HUES48 (cell line): ENCODE results near the gene ADAMTSL5.

Experiments
- H3K27ac ChIP-seq: one replicate; pipeline ENCODE4 v1.7.0; 2013; ENCODE audit warnings: low read depth, low read length, inconsistent platforms
- H3K27me3 ChIP-seq: 2 replicates; pipeline ENCODE4 v1.6.1; 2013; ENCODE audit warnings: mild to moderate bottlenecking, low read length; ENCODE audit not compliant: control insufficient read depth, insufficient read depth
- H3K36me3 ChIP-seq: 2 replicates; pipeline ENCODE4 v1.6.1; 2013; ENCODE audit warnings: low read length; ENCODE audit not compliant: control insufficient read depth, insufficient read depth
- H3K4me1 ChIP-seq: 2 replicates; pipeline ENCODE4 v1.6.1; 2013; ENCODE audit warnings: mild to moderate bottlenecking, low read length; ENCODE audit not compliant: control insufficient read depth, insufficient read depth
- H3K4me3 ChIP-seq: 2 replicates; pipeline ENCODE4 v1.5.1; 2013; ENCODE audit warnings: mild to moderate bottlenecking, low read depth, low read length
- H3K9ac ChIP-seq: 2 replicates; pipeline ENCODE4 v1.6.1; 2013; ENCODE audit warnings: mild to moderate bottlenecking, low read depth, low read length, moderate library complexity
- H3K9me3 ChIP-seq: 2 replicates; pipeline ENCODE4 v1.6.1; 2013; ENCODE audit warnings: low read length; ENCODE audit not compliant: control insufficient read depth, insufficient read depth

Gene ADAMTSL5, protein sequence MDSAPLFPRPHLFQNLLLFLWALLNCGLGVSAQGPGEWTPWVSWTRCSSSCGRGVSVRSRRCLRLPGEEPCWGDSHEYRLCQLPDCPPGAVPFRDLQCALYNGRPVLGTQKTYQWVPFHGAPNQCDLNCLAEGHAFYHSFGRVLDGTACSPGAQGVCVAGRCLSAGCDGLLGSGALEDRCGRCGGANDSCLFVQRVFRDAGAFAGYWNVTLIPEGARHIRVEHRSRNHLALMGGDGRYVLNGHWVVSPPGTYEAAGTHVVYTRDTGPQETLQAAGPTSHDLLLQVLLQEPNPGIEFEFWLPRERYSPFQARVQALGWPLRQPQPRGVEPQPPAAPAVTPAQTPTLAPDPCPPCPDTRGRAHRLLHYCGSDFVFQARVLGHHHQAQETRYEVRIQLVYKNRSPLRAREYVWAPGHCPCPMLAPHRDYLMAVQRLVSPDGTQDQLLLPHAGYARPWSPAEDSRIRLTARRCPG

GRCh38 chr19:1512671-1513498 lies at the start of gene ADAMTSL5:
TSS of gene ADAMTSL5 (minus strand) at chr19:1513019. CDS start at chr19:1510943, 2,076 bp downstream.
- H3K27ac ChIP-seq, result no peak within 1 kb of the TSS
- no peak within 1 kb of the TSS for H3K9ac ChIP-seq
- H3K27me3 ChIP-seq, result peaks cover 15% of the 10 kb centered on the region
- H3K36me3 ChIP-seq, result no peaks in the 10 kb centered on the region
- H3K4me3 ChIP-seq, result peak within 1 kb of the TSS; percentile 48
- H3K4me1 ChIP-seq, result no peaks in the 10 kb centered on the region
- no peaks in the 10 kb centered on the region for H3K9me3 ChIP-seq

- no peaks in the 10 kb centered on the region for H3K9me3 ChIP-seq
- no peak overlapping the region for H3K4me3 ChIP-seq
- H3K9ac ChIP-seq, result no peak overlapping the region
- H3K27ac ChIP-seq, result no peak overlapping the region
- H3K36me3 ChIP-seq, result peaks cover 32% of the 10 kb centered on the region
- no peaks in the 10 kb centered on the region; the same call in 1 of the 2 replicates for H3K4me1 ChIP-seq
- no peaks in the 10 kb centered on the region for H3K27me3 ChIP-seq
These were observed 48.5 kb upstream of the ADAMTSL5 start for GRCh38 chr19:1561236-1561842.

DNA sequence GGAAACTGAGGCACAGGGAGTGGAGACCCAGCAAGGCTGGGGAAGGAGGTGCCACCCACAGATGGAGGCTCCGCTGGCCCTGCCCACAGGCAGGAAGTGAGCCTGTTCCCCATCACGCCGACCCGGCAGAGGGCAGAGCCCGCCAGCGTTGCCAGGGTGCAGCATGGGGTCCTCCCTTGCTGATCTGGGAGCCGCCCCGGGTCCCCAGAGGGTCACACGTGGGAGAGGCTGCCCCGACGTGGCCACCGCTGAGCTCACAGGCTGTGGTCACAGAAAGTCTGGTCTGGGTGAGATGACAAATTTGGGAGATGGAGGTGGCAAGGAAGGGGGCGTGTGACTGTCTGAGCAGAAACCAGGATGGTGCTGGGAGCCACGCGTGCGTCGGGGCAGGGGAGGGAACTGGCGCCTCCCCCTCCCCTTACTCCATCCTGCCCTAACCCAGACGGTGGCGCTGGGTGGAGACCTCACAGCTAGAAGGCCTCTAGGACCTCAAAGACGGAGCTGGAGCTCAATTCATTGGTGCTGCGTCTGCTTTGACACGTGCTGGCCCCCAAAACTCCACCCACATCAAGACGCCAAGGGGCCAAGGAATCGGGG lies 47.6 kb upstream of the ADAMTSL5 start:
- Histone ChIP-seq H3K9me3 (no peaks in the 10 kb centered on the region), H3K36me3 (peaks cover 33% of the 10 kb centered on the region), H3K9ac (no peak overlapping the region), H3K27me3 (no peaks in the 10 kb centered on the region), H3K4me1 (no peaks in the 10 kb centered on the region), H3K4me3 (no peak overlapping the region), H3K27ac (no peak overlapping the region)

GRCh38 chr19:1558552-1558951 lies 45.7 kb upstream of the ADAMTSL5 start:
- Histone ChIP-seq H3K27me3 (no peaks in the 10 kb centered on the region), H3K4me1 (no peaks in the 10 kb centered on the region), H3K36me3 (peaks cover 30% of the 10 kb centered on the region), H3K9ac (no peak overlapping the region), H3K27ac (no peak overlapping the region), H3K9me3 (no peaks in the 10 kb centered on the region), H3K4me3 (no peak overlapping the region)

DNA sequence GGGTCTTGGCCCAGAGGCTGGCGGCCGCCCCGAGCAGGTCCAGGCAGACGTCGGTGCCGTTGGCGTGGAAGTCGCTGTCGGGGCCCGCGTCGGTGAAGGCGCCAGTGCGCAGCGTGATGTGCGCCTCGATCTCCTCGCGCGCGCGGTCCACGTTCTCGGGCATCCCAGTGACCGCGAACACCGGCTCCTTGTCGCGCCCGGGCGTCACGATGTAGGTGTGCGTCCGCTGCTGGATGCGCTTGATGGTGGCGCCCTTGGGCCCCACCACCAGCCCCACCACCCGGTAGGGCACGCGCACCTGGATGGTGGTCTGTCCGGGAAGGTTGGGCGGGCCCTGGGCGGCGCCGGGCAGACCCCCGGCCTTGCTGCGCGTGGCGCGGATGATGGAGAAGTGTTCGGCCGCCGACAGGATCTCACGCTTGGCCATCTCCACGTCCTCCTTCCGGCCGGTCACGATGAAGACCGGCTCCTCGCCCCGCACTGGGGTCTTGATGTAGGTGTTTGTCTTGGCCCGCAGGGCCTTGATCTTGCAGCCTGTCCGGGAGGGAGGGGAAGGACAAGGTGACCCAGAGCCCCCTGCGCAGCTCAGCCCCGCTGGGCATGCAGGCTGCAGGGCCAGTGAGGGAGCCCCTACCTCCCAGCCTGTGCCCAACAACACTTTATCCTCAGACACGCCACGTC lies 43.7 kb upstream of the ADAMTSL5 start:
- Histone ChIP-seq H3K4me3 (no peak overlapping the region), H3K4me1 (no peaks in the 10 kb centered on the region), H3K27ac (no peak overlapping the region), H3K36me3 (peaks cover 21% of the 10 kb centered on the region), H3K27me3 (no peaks in the 10 kb centered on the region), H3K9me3 (no peaks in the 10 kb centered on the region), H3K9ac (no peak overlapping the region)

DNA sequence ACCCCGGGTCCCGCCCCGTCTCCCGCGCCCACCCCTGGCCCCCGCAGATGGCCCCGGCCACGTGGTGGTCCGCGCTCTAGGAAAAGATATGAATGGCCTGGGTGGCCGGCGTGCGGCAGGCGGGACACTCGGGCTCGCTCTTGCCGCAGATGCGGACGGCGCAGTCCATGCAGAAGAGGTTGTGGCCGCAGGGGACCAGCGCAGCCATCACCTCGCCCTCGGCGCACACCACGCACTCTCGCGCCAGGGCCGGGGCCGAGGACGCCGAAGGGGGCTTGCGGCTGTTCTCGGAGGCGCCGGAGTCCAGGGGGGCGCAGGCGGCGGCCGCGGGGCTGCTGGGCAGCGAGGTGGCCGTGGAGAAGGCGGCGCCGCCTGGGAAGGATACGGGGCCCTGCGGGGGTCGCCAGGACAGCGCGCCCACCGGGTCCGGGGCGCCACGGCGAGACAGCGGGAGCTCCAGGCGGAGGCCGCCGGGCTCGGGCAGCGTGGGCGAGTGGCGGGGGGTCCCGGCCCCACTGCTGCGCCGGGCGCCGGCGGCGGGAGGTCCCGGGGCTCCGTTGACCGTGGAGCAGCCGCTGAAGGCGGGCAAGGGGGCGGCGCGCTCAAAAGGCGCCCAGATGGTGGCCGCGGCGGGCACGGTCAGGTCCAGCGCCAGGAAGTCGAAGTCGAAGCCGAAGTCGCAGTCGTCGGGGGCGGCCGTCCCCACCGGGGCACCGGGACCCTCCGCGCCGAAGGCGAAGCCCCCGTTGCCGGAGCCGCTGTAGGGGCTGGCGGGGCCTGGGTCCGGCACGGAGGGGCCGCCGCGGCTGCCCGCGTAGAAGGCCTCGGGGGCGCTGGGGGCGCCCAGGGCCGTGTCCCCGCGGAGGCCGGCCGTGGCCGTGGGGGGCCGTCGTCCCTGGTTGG lies 42.9 kb upstream of the ADAMTSL5 start:
- Histone ChIP-seq H3K4me3 (no peak overlapping the region), H3K4me1 (no peaks in the 10 kb centered on the region), H3K9ac (no peak overlapping the region)

GRCh38 chr19:1554968-1555367 lies 42.1 kb upstream of the ADAMTSL5 start:
- no peak overlapping the region for H3K9ac ChIP-seq
- H3K4me1 ChIP-seq, result no peaks in the 10 kb centered on the region
- no peak overlapping the region for H3K4me3 ChIP-seq
- no peak overlapping the region for H3K27ac ChIP-seq
- no peaks in the 10 kb centered on the region for H3K27me3 ChIP-seq
- peaks cover 15% of the 10 kb centered on the region for H3K36me3 ChIP-seq
- H3K9me3 ChIP-seq, result no peaks in the 10 kb centered on the region

More for the DNA sequence above, 42.9 kb upstream of the ADAMTSL5 start:
- H3K27ac ChIP-seq, result no peak overlapping the region
- peaks cover 18% of the 10 kb centered on the region for H3K36me3 ChIP-seq
- no peaks in the 10 kb centered on the region for H3K9me3 ChIP-seq
- H3K27me3 ChIP-seq, result no peaks in the 10 kb centered on the region

DNA sequence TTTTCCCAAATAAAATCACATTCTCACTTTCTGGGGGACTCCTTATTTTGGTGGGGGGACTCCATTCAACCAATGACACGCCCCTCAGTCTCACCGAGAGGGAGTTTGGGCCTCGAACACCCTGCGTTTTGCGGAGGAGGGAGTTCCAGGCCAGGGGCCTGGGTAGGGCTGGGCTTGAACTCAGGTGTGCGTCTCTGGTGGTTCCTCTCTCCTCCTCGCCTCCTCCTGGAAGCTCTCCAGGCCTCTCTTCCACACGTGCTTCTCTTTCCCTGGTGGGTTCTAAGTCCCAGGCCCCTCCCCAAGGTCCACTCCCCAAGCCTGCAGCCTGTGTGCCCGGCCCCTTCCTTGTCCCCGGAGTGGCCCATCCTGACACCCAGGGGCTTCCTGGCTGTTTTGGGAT lies 40.6 kb upstream of the ADAMTSL5 start:
- Histone ChIP-seq H3K27ac (no peak overlapping the region), H3K9me3 (no peaks in the 10 kb centered on the region), H3K9ac (no peak overlapping the region), H3K36me3 (peaks cover 12% of the 10 kb centered on the region), H3K4me1 (no peaks in the 10 kb centered on the region), H3K27me3 (no peaks in the 10 kb centered on the region), H3K4me3 (no peak overlapping the region)

DNA sequence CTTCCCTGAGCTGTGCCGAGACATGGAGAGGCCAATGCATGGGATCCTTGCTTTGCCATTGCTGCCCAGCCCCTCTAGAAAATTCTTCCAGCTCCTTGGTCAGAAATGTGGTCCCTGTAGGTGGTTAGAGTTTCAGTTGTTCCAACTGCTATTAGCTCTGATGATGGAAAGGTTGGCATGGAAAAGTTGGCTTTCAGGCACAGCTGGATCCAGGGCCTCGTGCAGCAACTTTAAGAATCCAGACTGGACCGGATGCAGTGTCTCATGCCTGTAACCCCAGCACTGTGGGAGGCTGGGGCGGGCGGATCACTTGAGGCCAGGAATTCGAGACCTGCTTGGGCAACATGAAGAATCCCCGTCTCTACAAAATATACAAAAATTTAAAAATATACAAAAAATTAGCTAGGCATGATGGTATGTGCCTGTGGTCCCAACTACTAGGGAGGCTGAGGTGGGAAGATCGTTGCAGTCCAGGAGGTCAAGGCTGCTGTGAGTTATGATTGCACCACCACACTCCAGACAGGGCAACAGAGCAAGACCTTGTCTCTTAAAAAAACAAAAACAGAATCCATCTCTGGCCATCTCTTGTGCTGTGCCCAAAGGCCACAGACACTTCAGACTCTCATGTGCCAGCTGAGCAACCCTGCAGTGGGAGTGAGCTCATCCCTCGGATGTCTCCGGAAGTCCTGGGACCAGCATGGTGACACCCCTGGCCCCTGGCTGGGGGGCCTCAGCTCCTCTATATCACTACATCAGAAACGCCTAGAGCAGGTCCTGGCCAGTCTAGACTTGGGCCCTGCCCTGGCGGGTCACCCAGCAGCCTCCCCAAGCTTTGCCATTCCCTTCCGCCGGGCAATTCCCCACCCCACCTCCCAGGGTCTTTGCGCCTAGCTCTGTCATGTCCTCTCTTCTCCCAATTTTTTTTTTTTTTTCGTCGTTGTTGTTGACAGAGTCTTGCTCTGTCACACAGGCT lies 38.5 kb upstream of the ADAMTSL5 start:
- Histone ChIP-seq H3K9ac (no peak overlapping the region), H3K36me3 (peaks cover 5% of the 10 kb centered on the region), H3K27me3 (no peaks in the 10 kb centered on the region), H3K27ac (no peak overlapping the region), H3K4me3 (no peak overlapping the region), H3K4me1 (no peaks in the 10 kb centered on the region), H3K9me3 (no peaks in the 10 kb centered on the region)
